Forelimb muscle (tissue), 1 donor: ENCODE measurements around the gene PLEKHO1. TPM values are rescaled to one million over a fixed set of nuclear protein-coding genes. Genes with fewer than 3 reads are reported as not detected.
A peak's percentile ranks its signal among the peaks of the same experiment; 100 is the strongest.
"Not testable (repeated sequence)": the region's sequence is repeated elsewhere in the genome, so short reads cannot be mapped to it uniquely, and the experiment has no call there.

Experiments
- DNase-seq: peaks from one replicate; pipeline ENCODE4 v3.0.0-alpha.2; 2013; ENCODE audit warnings: low read depth
- polyA plus RNA-seq: library from polyadenylated mRNA; unstranded; fragments of 120-200 nt; gene quantifications from one replicate; pipeline ENCODE4 v1.2.1, GENCODE V29; 2013; ENCODE audit not compliant: insufficient read length

Gene PLEKHO1
- 98.5 TPM for polyA plus RNA-seq

DNA sequence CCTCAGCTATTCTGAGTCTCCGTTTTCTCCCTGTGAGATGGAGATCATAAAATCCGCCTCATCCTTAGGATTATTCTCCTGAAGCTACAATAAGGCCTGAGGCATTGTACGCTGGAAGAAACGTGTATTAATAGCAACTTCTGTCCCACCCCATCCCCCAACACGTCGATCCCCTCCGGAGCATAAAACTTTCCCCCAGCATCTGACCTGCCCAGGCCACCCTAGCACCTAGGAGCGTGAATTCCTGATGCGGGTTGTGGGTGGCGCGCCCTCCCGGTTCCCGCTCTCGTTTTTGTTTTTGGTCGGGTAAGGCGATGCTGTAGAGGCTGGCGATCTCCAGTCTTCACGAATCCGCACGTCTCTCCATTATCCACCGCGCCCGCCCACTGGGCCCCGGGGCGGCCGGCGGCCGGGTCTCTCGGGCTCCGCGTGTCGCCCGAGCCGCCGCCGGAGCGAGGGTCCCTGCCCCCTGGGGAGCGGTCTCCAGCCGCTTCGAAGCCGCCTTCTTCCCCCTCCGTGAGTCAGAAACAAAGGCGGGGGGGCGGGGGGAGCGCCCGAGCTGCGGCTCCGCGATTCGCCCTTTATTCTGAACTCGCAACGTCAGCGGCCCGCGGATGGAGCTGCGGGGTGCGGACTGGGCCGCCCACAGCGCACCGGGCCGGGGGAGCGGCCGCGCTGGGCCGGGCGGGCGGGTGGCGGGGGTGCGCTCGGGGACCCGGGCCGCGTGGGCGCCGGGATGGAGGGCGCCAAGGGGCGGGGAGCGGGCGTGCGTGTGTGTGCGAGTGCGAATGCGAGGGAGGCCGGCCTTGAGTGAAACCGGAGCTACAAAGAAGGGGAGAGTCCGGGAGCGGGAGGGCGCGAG, at the start of gene PLEKHO1:
PLEKHO1 (plus strand) TSS at position 646 of the 862 bp plus-strand sequence. CDS start 342 bp downstream, outside the sequence.
- no peak for DNase-seq

- no peak for DNase-seq
Measured at GRCh38 chr1:150102986-150103385, 46.7 kb upstream of the PLEKHO1 start.

- DNase-seq, result no peak
Measured at GRCh38 chr1:150106341-150106740, 43.4 kb upstream of the PLEKHO1 start.

DNA sequence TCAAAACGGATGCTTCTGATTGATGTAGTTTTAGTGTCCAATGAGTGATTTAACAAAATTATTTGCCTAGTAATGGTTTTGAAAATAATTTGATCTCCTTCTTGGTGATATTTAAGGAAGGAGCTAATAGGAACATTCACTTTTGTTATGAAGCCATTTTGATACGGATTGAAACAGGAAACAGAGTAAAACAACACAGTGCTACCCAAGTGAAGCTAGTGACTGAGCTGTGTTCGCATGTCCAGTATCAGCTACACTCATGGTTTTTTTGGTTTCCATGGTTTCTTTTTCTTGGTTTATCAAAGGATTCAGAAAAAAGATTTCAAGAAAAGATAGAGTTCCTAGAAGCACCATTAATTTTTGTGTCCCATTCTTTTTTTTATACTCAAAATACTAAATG, 40.1 kb upstream of the PLEKHO1 start:
- no peak for DNase-seq

DNA sequence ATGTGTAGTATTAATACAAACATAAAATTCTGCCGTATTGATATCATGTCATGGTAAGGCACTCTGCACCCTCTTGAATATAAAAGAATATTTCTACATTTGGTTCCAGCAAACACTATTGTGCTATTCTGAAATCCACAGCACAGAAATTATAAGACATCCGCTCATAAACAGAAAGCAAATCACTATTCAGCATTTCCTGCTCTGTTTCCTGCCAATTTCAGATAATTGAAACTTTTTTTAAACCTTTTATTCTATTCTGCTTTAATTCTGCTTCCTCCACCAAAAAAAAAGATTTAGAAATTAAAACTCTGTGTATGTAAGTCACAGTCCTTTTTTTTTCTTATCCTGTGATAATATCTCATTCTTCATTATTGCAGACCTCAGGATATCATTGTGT, 39.6 kb upstream of the PLEKHO1 start:
- no peak for DNase-seq

GRCh38 chr1:150111670-150112069, 38.0 kb upstream of the PLEKHO1 start:
- DNase-seq, result no peak

GRCh38 chr1:150115121-150115520, 34.6 kb upstream of the PLEKHO1 start:
- no peak for DNase-seq

GRCh38 chr1:150118716-150119115, 31.0 kb upstream of the PLEKHO1 start:
- DNase-seq, result peak; percentile 36

DNA sequence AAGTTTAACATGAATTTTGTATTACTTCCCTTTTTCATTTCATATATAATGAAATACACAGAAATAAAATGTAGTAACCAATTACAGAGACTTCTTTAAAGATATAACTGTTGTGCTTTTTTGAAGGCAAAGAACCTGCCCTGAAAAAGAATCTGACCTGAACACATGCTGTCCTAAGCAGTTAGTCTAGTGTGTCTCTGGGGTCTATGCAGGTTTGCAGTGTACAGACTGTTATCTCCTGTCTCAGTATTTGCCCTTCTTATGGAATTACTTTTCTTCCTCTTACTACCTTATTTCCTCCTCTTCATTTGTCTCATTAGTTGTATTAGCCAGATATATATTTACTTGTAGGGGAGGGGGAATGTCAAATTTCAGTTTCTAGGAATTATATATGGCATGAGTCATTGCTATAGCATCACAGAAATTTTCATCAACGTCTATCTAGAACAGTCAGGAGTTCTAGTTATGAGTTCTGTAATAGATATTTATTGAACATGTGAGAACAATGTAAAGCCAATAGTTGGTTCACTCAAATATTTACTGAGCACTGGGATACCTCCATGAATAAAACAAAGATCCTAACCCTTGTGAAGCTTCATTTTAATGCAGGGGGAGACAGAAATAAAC, 28.4 kb upstream of the PLEKHO1 start:
- DNase-seq, result no peak

DNA sequence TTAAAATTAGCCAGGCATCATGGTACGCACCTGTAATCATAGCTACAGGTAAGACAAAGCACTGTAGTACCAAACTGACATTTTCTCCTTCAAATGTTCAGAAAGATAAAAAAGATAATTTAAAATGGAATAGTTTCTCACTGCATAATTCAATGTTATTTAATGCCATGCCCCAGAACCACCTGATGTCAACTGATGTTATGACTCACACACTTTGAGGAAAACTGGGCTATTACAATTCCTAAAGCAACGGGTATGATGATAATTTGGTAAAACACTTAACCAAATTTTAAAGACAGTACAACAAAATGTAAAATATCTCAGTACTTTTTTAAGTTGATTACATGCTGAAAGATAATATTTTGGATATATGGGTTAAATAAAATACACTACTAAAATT, 22.9 kb upstream of the PLEKHO1 start:
- DNase-seq, result no peak

DNA sequence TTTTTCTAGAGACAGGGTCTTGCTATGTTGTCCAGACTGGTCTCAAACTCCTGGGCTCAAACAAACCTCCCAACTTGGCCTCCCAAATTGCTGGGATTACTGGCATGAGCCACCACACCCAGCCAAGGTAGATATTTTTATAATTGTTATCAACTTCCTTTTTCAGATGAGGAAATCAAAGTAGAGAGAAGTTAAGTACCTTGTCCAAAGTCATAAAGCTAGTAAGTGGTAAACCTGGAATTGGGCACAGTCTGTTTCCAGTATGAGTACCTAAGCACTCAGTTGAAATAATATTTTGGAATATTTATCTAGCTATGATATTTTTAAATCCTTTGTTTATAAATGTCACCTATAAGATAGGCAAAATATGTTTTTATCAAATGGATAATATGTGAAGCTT, 22.3 kb upstream of the PLEKHO1 start:
- DNase-seq, result no peak

DNA sequence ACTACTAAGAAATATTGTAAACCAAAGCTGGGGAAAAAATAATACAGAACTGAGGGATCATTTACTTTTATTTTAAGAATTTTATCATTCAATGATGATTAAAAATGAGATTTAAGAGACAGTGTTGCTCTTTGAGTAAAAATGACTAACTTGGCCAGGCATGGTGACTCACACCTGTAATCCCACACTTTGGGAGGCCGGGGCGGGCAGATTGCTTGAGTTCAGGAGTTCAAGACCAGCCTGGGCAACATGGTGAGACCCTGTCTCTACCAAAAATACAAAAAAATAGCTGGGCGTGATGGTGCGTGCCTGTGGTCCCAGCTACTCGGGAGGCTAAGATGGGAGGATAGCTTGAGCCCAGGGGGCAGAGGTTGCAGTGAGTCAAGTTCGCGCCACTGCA, 21.8 kb upstream of the PLEKHO1 start:
- DNase-seq, result no peak

- no peak for DNase-seq
Measured at GRCh38 chr1:150132372-150132771, 17.3 kb upstream of the PLEKHO1 start.

- DNase-seq, result no peak
Measured at GRCh38 chr1:150134537-150134936, 15.2 kb upstream of the PLEKHO1 start.

DNA sequence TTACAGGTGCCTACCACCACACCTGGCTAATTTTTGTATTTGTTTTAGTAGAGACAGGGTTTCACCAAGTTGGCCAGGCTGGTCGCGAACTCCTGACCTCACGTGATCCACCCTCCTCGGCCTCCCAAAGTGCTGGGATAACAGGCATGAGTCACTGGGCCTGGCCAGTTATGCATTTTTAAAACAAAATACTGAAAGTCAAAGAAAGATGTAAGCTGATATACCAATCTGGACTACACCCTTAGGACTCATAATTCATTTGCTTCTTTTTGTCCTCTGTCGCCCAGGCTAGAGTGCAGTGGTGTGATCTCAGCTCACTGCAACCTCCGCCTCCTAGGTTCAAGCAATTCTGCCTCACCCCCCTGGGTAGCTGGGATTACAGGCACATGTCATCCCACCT, 14.3 kb upstream of the PLEKHO1 start:
- not testable (repeated sequence) for DNase-seq

DNA sequence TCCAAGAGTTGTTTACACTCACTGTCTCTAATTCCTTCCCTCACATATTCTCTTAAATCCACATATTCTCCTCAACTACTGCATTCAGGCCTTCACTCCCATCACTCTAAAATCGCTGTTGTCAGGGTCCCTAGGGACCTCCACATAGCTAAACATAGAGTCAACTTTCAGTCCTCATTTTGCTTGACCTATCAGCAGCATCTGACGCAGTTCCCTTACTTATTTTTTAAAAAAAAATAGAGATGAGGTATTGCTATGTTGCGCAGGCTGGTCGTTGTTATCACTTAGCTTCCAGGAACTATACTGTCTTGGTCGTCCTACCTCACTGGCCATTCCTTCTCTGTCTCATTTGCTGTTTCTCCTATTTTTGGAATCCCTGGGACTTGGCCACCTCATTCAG, 11.7 kb upstream of the PLEKHO1 start:
- no peak for DNase-seq

DNA sequence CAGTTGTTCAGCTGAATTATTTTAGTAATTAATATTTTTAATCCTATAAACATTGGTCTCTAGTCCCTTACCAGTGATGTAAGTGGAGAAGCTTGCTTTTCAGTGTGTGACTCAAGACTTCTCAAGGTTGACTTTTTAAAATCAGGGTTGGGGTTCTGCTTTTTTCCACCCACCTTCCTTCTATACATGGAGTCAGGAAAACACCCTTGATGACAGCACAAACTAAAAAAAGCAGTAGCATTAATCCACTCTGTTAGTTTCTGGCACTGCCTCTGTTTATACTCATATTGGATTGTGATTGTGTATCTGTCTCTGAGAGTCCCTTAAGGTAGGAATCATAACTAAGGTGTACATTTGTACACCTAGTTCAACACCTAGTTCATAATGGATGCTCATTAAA, 8.3 kb upstream of the PLEKHO1 start:
- no peak for DNase-seq

GRCh38 chr1:150142083-150142482, 7.6 kb upstream of the PLEKHO1 start:
- no peak for DNase-seq

- no peak for DNase-seq
Measured at GRCh38 chr1:150144606-150145005, 5.1 kb upstream of the PLEKHO1 start.

GRCh38 chr1:150146016-150146415, 3.7 kb upstream of the PLEKHO1 start:
- not testable (repeated sequence) for DNase-seq

DNA sequence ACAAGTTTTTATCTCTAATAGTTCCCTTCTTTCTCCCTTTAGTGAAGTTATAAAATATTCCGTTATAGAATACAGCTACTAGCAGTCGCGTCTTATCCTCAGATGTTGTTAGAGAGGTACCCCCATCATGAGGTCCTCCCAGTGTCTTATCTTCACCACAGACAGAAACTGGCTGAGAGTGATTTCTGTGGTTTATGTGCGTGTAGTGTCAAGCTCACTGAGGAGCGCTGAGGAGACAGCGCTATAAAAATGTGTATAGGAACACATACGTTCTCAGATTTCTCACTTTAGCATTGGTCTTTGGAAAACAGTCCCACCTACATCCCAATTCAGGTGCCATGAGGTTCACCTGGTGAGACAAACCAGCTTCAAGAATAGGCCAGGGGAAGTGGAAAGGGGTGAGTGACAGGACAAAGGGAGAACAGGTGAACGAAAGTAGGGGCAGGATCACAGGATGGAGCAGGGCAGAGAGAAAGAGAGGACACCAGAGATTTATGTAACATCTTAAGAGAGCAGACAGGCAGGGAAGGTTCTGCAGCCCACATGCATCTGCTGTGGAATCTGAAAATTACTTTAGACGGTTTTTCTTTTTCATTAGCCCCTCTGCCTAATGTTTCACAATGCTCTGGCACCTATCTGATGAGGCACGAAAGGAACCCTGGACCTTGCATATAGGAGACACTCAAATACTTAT, 2.7 kb upstream of the PLEKHO1 start:
- no peak for DNase-seq

DNA sequence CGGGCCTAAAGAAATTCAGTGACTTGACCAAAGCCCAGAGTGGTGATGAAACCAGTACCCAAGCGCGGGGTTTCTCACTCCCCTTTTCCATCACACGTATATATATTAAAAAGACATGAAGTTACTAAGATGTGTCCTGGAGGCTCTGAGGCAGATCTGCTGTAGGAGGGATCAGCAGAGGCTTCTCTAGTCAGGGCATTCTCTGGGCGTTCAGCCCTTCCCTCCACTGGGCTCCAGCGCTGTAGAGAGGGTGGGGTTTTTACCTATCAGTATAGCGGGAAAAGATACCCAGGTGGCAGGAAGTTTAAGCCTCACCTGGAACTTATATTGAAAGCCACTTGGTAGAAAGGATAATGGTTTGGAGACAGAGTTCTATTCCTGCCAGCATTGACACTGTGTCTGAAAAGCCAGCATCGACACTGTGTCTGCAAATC, 862 bp upstream of the PLEKHO1 start:
- no peak for DNase-seq
